HFF-Myc (cell line): ENCODE measurements around the gene IL1RL2.

Source experiments
- DNase-seq: peaks from one replicate; pipeline ENCODE4 v3.0.0-alpha.2; 2011; ENCODE audit warnings: low read depth; ENCODE audit errors: extremely low read depth
- H3K4me3 ChIP-seq: replicated peaks from 2 replicates; pipeline ENCODE4 v1.5.1; 2011; ENCODE audit warnings: low read depth, mild to moderate bottlenecking, control low read depth, low read length
- CTCF ChIP-seq: IDR thresholded peaks from 2 replicates; pipeline ENCODE4 v1.5.1; 2012; ENCODE audit warnings: mild to moderate bottlenecking, low read depth, low read length, control low read depth; ENCODE audit errors: missing control alignments

IL1RL2 gene

GRCh38 chr2:102141970-102142828 lies 44.6 kb upstream of the IL1RL2 start, which contains the start of gene IL1R1:
Gene IL1R1, plus strand, starts transcription at chr2:102142746. Its CDS starts 14,979 bp downstream, at chr2:102157725.
- peak within 1 kb of the TSS; percentile 56 for H3K4me3 ChIP-seq
- DNase-seq: no peak
- no peak for TF ChIP-seq CTCF

GRCh38 chr2:102142829-102143449 lies 43.9 kb upstream of the IL1RL2 start:
- DNase-seq: no peak
- no peak for TF ChIP-seq CTCF

GRCh38 chr2:102143450-102143985 lies 43.3 kb upstream of the IL1RL2 start:
- peak overlapping the region; percentile 56 for H3K4me3 ChIP-seq
- TF ChIP-seq CTCF: no peak
- DNase-seq: no peak

More at GRCh38 chr2:102142829-102143449, 43.9 kb upstream of the IL1RL2 start:
- peak overlapping the region; percentile 56 for H3K4me3 ChIP-seq

DNA sequence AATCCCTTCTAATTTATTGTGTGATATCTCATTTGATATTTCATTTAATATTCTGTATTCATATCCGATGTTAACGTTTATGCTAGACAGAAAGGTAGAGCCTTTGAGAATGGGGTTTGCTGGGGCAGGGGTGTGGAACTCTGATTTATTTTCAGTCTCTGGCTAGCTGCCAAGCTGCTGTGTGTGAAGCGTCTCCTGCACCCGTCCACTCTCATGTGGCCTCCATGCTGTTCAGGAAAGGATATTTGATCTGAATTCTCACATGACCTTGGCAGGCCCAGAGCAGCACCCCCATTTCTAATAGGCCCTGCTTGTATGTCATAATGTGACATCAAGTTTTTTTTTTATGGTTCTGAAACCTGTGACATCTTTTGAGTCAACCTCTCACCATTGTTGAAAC lies 42.7 kb upstream of the IL1RL2 start:
- TF ChIP-seq CTCF: no peak
- no peak for DNase-seq
- peak overlapping the region; percentile 56; the same call in 1 of the 2 replicates for H3K4me3 ChIP-seq

GRCh38 chr2:102145107-102145506 lies 41.7 kb upstream of the IL1RL2 start:
- DNase-seq: no peak
- TF ChIP-seq CTCF: no peak
- H3K4me3 ChIP-seq: no peak overlapping the region

DNA sequence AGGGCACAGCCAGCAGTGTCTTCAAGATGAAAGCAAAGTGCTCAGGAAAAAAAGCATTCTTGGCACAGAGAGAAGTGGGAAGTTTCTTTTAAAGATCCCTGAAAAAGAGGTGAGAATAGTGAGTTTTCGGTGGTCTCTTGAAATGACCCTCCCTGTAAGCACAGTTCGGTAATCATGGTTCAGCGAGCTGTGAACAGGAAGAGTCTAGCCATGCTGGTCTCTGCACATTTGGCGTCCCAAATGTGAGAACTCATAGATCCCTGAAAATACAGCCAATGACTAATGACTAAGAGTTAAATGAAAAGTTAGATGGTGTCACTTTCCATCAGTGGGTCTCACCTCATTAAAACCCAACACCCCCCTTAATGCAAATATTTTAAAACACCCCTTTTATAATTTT lies 40.9 kb upstream of the IL1RL2 start:
- no peak for DNase-seq
- H3K4me3 ChIP-seq: no peak overlapping the region
- no peak for TF ChIP-seq CTCF
